Activated T-cell treated with anti-CD3 and anti-CD28 coated beads, Interleukin-2, amount 50 U/mL, for 24 hours (primary cell): ENCODE results near the gene TNFRSF14.
A peak's percentile ranks its signal among the peaks of the same experiment; 100 is the strongest.
"Not testable (repeated sequence)": the region's sequence is repeated elsewhere in the genome, so short reads cannot be mapped to it uniquely, and the experiment has no call there.

ENCODE experiments used
- DNase-seq: peaks from one replicate; pipeline ENCODE4 v3.0.0-alpha.2; 2020
- H3K27ac Mint-ChIP-seq: 2 replicates; pipeline ENCODE4 v1.8.0; 2020; ENCODE audit warnings: mild to moderate bottlenecking, mixed read lengths
- H3K27me3 Mint-ChIP-seq: 2 replicates; pipeline ENCODE4 v1.8.0; 2020; ENCODE audit warnings: mixed read lengths
- H3K36me3 Mint-ChIP-seq: 2 replicates; pipeline ENCODE4 v1.8.0; 2020; ENCODE audit warnings: low read depth, mixed read lengths
- H3K4me1 Mint-ChIP-seq: 2 replicates; pipeline ENCODE4 v1.8.0; 2020; ENCODE audit warnings: low read depth, mixed read lengths
- H3K4me3 Mint-ChIP-seq: 2 replicates; pipeline ENCODE4 v1.8.0; 2020; ENCODE audit warnings: mild to moderate bottlenecking, moderate library complexity, mixed read lengths
- H3K9me3 Mint-ChIP-seq: 2 replicates; pipeline ENCODE4 v1.8.0; 2020; ENCODE audit warnings: mixed read lengths

The TNFRSF14 gene

GRCh38 chr1:2540816-2541492 is 15.2 kb upstream of the TNFRSF14 start:
- Mint-ChIP-seq H3K4me3 (no peak overlapping the region), H3K36me3 (no peaks in the 10 kb centered on the region), H3K27ac (no peak overlapping the region), H3K27me3 (peaks cover 2% of the 10 kb centered on the region), H3K4me1 (peaks cover 15% of the 10 kb centered on the region), H3K9me3 (no peaks in the 10 kb centered on the region)
- no peak for DNase-seq

GRCh38 chr1:2541619-2542245 is 14.4 kb upstream of the TNFRSF14 start:
- Mint-ChIP-seq H3K36me3 (no peaks in the 10 kb centered on the region), H3K27me3 (peaks cover 2% of the 10 kb centered on the region), H3K27ac (no peak overlapping the region), H3K4me3 (no peak overlapping the region), H3K9me3 (no peaks in the 10 kb centered on the region), H3K4me1 (peaks cover 15% of the 10 kb centered on the region)
- no peak for DNase-seq

- peaks cover 17% of the 10 kb centered on the region for H3K4me1 Mint-ChIP-seq
- no peak for DNase-seq
- H3K27me3 Mint-ChIP-seq = peaks cover 2% of the 10 kb centered on the region
- H3K9me3 Mint-ChIP-seq = no peaks in the 10 kb centered on the region
- no peaks in the 10 kb centered on the region for H3K36me3 Mint-ChIP-seq
- H3K4me3 Mint-ChIP-seq = no peak overlapping the region
- H3K27ac Mint-ChIP-seq = no peak overlapping the region
Measured at GRCh38 chr1:2542246-2542915, 13.8 kb upstream of the TNFRSF14 start.

GRCh38 chr1:2543543-2544092 is 12.6 kb upstream of the TNFRSF14 start:
- Mint-ChIP-seq H3K27me3 (peaks cover 2% of the 10 kb centered on the region), H3K4me3 (no peak overlapping the region), H3K36me3 (no peaks in the 10 kb centered on the region), H3K4me1 (peaks cover 26% of the 10 kb centered on the region), H3K9me3 (no peaks in the 10 kb centered on the region), H3K27ac (no peak overlapping the region)
- DNase-seq = peak; percentile 55

- H3K36me3 Mint-ChIP-seq = no peaks in the 10 kb centered on the region
- no peaks in the 10 kb centered on the region for H3K9me3 Mint-ChIP-seq
- H3K27me3 Mint-ChIP-seq = peaks cover 2% of the 10 kb centered on the region
- H3K27ac Mint-ChIP-seq = no peak overlapping the region
- H3K4me1 Mint-ChIP-seq = peaks cover 33% of the 10 kb centered on the region
- H3K4me3 Mint-ChIP-seq = no peak overlapping the region
- DNase-seq = no peak
Measured at GRCh38 chr1:2544093-2544874, 11.9 kb upstream of the TNFRSF14 start.

- Mint-ChIP-seq H3K4me3 (no peak overlapping the region), H3K27ac (no peak overlapping the region)
Measured at GRCh38 chr1:2544875-2545640, 11.1 kb upstream of the TNFRSF14 start.

GRCh38 chr1:2545754-2546514 is 10.2 kb upstream of the TNFRSF14 start:
- Mint-ChIP-seq H3K27ac (no peak overlapping the region), H3K27me3 (peaks cover 2% of the 10 kb centered on the region), H3K36me3 (no peaks in the 10 kb centered on the region), H3K4me3 (peak overlapping the region; percentile 80), H3K9me3 (no peaks in the 10 kb centered on the region), H3K4me1 (peaks cover 41% of the 10 kb centered on the region)
- peak; percentile 88 for DNase-seq

More at GRCh38 chr1:2544875-2545640, 11.1 kb upstream of the TNFRSF14 start:
- DNase-seq = no peak
- Mint-ChIP-seq H3K9me3 (no peaks in the 10 kb centered on the region), H3K4me1 (peaks cover 39% of the 10 kb centered on the region), H3K27me3 (peaks cover 2% of the 10 kb centered on the region), H3K36me3 (no peaks in the 10 kb centered on the region)

- no peaks in the 10 kb centered on the region for H3K36me3 Mint-ChIP-seq
- no peaks in the 10 kb centered on the region for H3K27me3 Mint-ChIP-seq
- peak; percentile 86 for DNase-seq
- H3K27ac Mint-ChIP-seq = peak overlapping the region; percentile 99
- H3K4me3 Mint-ChIP-seq = peak overlapping the region; percentile 80
- H3K9me3 Mint-ChIP-seq = no peaks in the 10 kb centered on the region
- peaks cover 41% of the 10 kb centered on the region for H3K4me1 Mint-ChIP-seq
Measured at GRCh38 chr1:2546515-2547209, 9.5 kb upstream of the TNFRSF14 start.

GRCh38 chr1:2547210-2548067 is 8.7 kb upstream of the TNFRSF14 start:
- DNase-seq = no peak
- Mint-ChIP-seq H3K36me3 (no peaks in the 10 kb centered on the region), H3K27ac (peak overlapping the region; percentile 99), H3K4me3 (peak overlapping the region; percentile 80), H3K9me3 (no peaks in the 10 kb centered on the region), H3K4me1 (peaks cover 41% of the 10 kb centered on the region), H3K27me3 (no peaks in the 10 kb centered on the region)

- Mint-ChIP-seq H3K4me3 (peak overlapping the region; percentile 80), H3K4me1 (peaks cover 41% of the 10 kb centered on the region), H3K27ac (peak overlapping the region; percentile 99), H3K36me3 (no peaks in the 10 kb centered on the region), H3K27me3 (no peaks in the 10 kb centered on the region), H3K9me3 (no peaks in the 10 kb centered on the region)
- DNase-seq = peak; percentile 89
Measured at GRCh38 chr1:2548068-2548589, 8.0 kb upstream of the TNFRSF14 start.

GRCh38 chr1:2549367-2550029 is 6.7 kb upstream of the TNFRSF14 start:
- H3K27ac Mint-ChIP-seq = peak overlapping the region; percentile 99
- H3K4me3 Mint-ChIP-seq = peak overlapping the region; percentile 80
- not testable (repeated sequence) for DNase-seq, H3K36me3 Mint-ChIP-seq, H3K9me3 Mint-ChIP-seq, H3K27me3 Mint-ChIP-seq
- H3K4me1 Mint-ChIP-seq = peaks cover 43% of the 10 kb centered on the region
